GM18508 (cell line): ENCODE data around the gene FFAR3.
"Not testable (repeated sequence)": the region's sequence is repeated elsewhere in the genome, so short reads cannot be mapped to it uniquely, and the experiment has no call there.

ENCODE experiments used
- ATAC-seq: cut with Tn5 transposase; IDR thresholded peaks from one replicate; pipeline ENCODE4 v1.9.1; 2021; ENCODE audit warnings: moderate number of reproducible peaks; ENCODE audit not compliant: insufficient read depth, unreplicated experiment

FFAR3 gene

GRCh38 chr19:35370722-35371121 is 12.5 kb downstream of the FFAR3 start, which contains the start of gene GPR42:
Gene GPR42, plus strand, starts transcription at chr19:35371068. Its CDS starts 292 bp downstream, at chr19:35371360.
- ATAC-seq: no peak

- ATAC-seq: no peak
Observed at GRCh38 chr19:35373492-35373891, 15.2 kb downstream of the FFAR3 start.

- not testable (repeated sequence) for ATAC-seq
Observed at GRCh38 chr19:35374031-35374430, 15.8 kb downstream of the FFAR3 start.

GRCh38 chr19:35375505-35376307 is 17.4 kb downstream of the FFAR3 start:
- no peak for ATAC-seq

- ATAC-seq: no peak
Observed at GRCh38 chr19:35377656-35378055, 19.4 kb downstream of the FFAR3 start.

GRCh38 chr19:35378356-35378755 is 20.1 kb downstream of the FFAR3 start:
- no peak for ATAC-seq

- not testable (repeated sequence) for ATAC-seq
Observed at GRCh38 chr19:35379545-35379944, 21.3 kb downstream of the FFAR3 start.

- no peak for ATAC-seq
Observed at GRCh38 chr19:35379992-35380391, 21.7 kb downstream of the FFAR3 start.

- ATAC-seq: no peak
Observed at GRCh38 chr19:35380450-35381124, 22.3 kb downstream of the FFAR3 start.

- ATAC-seq: no peak
Observed at GRCh38 chr19:35381318-35381717, 23.1 kb downstream of the FFAR3 start.

GRCh38 chr19:35381926-35382325 is 23.7 kb downstream of the FFAR3 start:
- ATAC-seq: no peak

GRCh38 chr19:35383536-35383935 is 25.3 kb downstream of the FFAR3 start:
- ATAC-seq: no peak

GRCh38 chr19:35388277-35389054 is 30.2 kb downstream of the FFAR3 start:
- no peak for ATAC-seq

GRCh38 chr19:35389192-35389861 is 31.1 kb downstream of the FFAR3 start:
- no peak for ATAC-seq

- no peak for ATAC-seq
Observed at GRCh38 chr19:35392742-35393715, 34.8 kb downstream of the FFAR3 start.

GRCh38 chr19:35395382-35396199 is 37.3 kb downstream of the FFAR3 start:
- no peak for ATAC-seq

GRCh38 chr19:35396240-35396885 is 38.1 kb downstream of the FFAR3 start:
- ATAC-seq: no peak

- no peak for ATAC-seq
Observed at GRCh38 chr19:35397064-35397463, 38.8 kb downstream of the FFAR3 start.
